ENCODE results near the gene CCNY.

CCNY gene

GRCh38 chr10:35331894-35332640 lies 4.2 kb upstream of the CCNY start:
- in situ Hi-C loops (cut with HindIII; ENCODE audit: low sequenced_read_pairs): no loop called here

GRCh38 chr10:35334297-35334696 lies 2.0 kb upstream of the CCNY start:
- in situ Hi-C loops (cut with HindIII; ENCODE audit: low sequenced_read_pairs): no loop called here

DNA sequence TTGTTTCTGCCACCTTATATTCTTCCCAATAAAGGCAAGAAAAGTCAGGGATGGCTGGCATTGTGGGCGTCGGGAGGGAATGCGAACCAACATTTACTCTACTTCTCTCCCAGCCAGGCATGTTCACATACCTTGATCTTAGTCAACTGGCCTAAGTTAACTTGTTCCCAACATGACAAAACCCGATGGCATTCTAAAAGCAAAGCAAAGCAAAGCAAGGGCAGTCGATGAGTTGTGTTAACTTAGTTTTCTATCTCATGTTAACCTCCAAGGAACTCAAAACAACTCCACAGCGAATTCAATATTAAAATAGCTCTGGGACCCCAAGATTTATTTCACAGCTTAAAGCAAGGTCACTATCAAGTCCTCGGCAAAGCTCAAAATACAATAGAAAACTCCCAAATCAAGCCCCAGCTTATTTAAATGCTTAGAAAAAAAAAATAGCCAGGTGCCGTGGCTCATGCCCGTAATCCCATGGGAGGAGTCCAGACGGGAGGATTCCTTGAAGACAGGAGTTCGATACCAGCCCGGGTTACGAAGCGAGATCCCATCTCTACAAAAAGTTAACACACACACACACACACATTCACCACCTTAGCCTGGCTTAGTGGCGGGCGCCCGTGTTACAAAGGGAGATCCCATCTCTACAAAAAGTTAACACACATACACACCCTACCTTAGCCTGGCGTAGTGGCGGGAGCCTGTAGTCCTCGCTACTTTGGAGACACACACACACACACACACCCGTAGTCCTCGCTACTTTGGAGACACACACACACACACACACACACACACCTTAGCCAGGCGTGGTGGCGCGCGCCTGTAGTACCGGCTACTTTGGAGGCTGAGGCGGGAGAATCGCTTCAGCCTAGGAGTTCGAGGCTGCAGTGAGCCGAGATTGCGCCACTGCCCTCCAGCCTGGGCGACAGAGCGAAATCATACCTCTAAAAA lies 901 bp upstream of the CCNY start:
- in situ Hi-C loops (cut with HindIII; ENCODE audit: low sequenced_read_pairs): no loop called here

DNA sequence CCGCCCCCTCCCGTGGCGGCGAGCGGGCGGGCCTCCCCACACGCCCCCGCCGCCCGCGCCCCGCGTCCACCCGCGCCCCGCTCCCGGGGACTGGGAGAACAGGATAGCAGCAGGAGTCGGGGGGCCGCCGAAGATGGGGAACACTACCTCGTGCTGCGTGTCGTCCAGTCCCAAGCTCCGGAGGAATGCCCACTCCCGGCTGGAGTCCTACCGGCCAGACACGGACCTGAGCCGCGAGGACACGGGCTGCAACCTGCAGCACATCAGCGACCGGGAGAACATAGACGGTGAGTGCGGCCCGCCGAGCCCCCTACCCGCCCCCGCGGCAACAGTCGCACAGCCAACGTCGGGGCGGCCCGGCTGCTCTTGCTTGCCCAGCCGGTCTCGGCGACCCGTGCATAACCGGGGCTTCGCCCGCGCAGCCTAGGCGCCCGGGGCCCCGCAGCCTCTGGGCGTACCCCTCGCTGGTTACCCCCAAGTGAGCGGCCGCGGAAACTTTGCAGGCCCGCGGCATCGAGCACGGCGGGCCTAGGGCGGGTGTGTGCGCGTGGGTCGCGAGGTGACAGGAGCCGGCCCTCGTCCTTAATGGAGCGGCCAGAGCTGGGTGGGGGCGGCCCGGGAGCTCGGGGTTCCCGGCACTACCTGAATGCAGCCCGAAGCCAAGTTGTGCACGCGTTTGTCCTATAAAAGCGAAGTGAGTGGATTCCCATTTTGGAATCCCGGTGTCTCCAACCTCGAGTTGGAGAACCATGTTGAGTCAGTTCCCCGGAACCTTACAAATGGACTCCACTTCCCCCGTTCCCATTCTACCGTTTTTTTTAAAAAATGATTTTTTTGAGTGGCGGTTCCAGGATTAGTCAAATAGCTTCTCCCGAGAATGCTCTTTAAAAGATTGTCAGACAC lies 863 bp downstream of the CCNY start:
- in situ Hi-C loops (cut with HindIII; ENCODE audit: low sequenced_read_pairs): no loop called here

- in situ Hi-C loops (cut with HindIII; ENCODE audit: low sequenced_read_pairs): no loop called here
Observed at GRCh38 chr10:35339942-35340341, 3.6 kb downstream of the CCNY start.

DNA sequence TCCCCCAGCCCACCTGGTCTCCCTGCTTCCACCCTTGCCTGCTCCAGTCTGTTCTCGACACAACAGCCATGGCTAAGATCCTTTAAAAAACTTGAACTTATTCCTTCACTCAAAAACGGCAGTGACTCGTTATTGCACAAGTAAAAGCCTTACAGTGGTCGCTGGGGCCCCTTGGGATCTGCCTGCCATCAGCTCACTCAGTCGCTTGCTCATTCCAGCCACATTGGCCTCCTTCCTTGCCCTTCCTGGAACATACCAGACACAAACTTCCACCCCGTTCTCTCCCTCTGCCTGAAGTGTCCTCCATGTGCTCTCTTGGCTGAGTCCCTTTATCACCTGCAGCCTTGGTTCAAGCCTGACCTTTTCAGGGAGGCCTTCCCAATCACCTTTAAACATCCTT lies 4.7 kb downstream of the CCNY start:
- in situ Hi-C loops (cut with HindIII; ENCODE audit: low sequenced_read_pairs): no loop called here

GRCh38 chr10:35341521-35341920 lies 5.2 kb downstream of the CCNY start:
- in situ Hi-C loops (cut with HindIII; ENCODE audit: low sequenced_read_pairs): no loop called here

DNA sequence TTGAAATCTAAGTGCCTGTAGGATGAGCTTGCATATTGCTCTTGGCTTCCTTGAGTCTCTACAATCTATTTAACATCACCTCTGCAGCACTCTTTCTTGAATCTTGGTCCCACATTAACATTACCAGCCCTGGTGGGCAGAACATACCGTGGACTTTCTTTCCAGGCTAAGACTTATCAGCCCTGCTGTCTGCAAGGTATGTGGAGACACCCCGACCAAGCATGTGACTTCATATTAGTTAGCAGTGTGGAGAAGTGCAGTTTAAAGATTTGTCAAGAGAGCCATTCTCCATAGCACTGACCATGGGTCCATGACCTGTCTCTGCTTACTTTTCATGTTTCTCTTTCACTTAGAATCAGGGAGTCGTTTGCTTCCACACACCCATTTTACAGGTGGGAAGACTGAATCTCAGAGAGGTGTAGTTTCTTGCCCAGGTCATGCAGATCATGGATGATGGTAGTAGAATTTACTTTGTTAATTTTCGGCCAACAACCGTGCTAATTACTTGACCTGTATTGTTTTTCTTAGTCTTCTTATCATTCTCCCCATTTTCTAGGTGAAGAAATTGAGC lies 6.0 kb downstream of the CCNY start:
- in situ Hi-C loops (cut with HindIII; ENCODE audit: low sequenced_read_pairs): no loop called here

GRCh38 chr10:35343739-35344138 lies 7.4 kb downstream of the CCNY start:
- in situ Hi-C loops (cut with HindIII; ENCODE audit: low sequenced_read_pairs): no loop called here

DNA sequence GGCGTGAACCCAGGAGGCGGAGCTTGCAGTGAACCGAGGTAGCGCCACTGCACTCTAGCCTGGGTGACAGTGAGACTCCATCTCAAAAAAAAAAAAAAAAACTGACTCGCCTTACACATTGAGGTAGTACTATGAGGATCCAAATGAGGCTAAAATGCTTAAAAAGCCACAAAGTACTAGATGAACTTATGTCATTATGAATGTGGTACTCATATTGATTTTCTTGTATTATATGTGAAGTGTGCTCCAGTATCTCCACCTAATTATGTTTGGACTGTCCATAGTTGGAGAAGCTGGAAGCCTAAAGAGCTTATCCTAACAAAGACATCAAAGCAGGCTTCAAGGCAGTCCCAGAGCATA lies 9.1 kb downstream of the CCNY start:
- in situ Hi-C loops (cut with HindIII; ENCODE audit: low sequenced_read_pairs): no loop called here

GRCh38 chr10:35346248-35346647 lies 9.9 kb downstream of the CCNY start:
- in situ Hi-C loops (cut with HindIII; ENCODE audit: low sequenced_read_pairs): no loop called here

DNA sequence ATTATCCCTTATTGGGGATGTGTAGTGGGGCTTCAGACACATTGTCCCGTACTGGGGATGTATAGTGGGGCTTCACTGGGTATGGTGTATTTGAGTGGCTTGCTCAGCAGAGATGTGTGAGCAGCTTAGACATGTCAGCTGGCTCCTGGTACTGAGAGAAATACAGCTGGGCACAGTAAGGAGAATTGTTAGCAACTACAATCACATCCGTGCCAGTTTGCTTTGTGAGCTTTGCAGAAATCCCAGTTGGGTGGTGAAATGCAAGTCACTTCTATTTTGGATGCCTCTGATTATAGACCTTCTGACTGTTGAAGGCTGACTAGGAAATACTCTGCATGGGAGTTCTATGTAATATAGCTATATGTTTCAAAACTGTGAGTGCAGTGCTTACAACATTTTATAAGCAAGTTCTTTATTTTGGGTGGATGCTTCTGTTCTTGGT lies 10.8 kb downstream of the CCNY start:
- in situ Hi-C loops (cut with HindIII; ENCODE audit: low sequenced_read_pairs): no loop called here

DNA sequence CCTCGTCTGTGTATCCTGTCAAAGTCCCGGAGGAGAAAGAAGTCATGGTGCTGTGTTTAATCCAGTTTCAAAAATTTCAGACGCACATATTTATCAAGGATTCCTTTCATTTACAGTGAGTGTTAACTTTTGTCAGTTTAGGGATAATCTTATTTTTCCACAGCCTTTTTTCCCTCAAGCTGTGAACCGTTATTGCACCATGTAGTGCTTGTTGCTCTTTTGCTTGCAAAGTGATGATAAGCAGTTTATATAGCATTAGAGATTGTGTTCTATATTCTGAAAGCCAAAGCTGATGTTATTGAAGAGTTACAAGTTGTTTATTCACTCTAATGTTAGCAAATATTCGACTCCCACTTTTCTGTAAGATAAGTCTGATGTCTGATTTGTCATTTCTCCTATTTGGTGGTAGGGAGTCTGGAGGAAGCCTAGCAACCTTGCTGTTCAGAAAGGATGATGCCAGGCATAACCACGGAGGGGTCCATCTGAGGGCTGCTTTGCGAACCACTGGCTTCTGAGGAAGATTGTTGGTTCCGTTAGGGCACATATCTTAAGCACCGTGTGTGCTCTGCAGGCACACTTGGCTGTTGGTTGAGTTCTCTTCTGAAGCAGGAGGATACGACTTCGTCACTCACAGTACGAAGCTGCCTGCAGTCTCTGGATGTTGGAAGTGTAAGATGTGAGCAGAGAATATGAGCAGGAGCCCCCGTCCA lies 11.7 kb downstream of the CCNY start:
- in situ Hi-C loops (cut with HindIII; ENCODE audit: low sequenced_read_pairs): no loop called here

- in situ Hi-C loops (cut with HindIII; ENCODE audit: low sequenced_read_pairs): no loop called here
Observed at GRCh38 chr10:35348609-35349388, 12.5 kb downstream of the CCNY start.

DNA sequence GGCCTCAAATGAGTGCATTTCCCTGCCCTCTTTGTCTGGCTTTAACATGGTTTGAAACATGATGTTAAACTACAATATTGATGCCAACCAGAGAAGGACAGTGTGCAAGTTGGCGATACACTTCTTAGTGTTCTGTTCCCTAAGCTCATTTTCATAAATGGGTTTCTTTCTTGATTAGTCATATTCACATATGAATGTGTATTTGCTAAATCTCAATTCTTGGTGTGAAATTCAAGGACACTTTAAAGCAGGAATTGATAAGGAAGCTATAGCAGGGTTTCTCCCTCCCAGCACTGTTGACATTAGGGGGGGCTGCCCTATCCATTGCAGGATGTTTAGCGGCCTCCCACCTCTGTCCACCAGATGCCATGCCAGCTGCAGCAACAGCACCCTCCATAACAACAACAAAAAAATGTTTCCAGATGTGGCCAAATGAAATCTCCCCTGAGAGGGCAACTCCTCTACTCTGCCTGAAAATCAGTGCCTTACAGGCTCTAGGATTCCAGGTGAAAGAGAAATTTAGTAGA lies 13.1 kb downstream of the CCNY start:
- in situ Hi-C loops (cut with HindIII; ENCODE audit: low sequenced_read_pairs): no loop called here

DNA sequence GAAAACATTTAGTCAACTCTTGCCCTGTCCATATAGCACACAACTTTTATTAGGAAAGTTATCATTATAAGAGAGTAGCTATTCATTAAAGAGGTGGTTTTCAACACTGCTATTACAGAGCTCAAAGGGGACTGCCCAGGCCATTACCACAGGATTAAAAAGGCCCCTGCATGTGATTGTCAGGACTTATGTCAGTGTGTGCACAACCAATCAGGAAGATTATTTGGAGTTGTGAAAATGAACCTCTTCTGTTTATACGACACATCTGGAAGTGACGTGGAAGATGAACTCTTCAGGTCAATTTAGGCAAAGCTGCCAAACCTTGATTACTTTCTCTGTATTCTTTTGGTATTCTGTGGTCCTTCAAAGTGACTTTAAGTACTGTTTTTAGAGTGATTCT lies 14.7 kb downstream of the CCNY start:
- in situ Hi-C loops (cut with HindIII; ENCODE audit: low sequenced_read_pairs): no loop called here

DNA sequence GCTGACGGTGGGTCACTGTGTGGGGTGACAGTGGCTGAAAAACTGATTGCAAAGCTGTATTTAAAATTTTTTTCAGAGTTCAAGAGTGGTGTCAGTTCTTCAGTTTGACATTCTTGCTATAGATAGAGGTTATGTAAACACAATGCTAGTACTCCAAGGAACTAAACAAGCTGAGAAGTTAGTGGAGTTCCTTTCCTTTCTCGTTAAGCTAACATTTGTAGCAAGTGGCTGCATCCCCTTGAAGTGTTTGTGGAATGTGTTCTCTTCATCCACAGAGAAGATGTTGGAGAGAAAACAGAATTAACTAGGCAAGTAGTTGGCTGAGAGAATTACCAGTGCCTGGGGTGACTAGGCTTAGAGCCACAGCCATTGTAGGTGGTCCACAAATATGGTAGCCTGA lies 15.8 kb downstream of the CCNY start:
- in situ Hi-C loops (cut with HindIII; ENCODE audit: low sequenced_read_pairs): no loop called here

GRCh38 chr10:35352512-35352911 lies 16.2 kb downstream of the CCNY start:
- in situ Hi-C loops (cut with HindIII; ENCODE audit: low sequenced_read_pairs): no loop called here

DNA sequence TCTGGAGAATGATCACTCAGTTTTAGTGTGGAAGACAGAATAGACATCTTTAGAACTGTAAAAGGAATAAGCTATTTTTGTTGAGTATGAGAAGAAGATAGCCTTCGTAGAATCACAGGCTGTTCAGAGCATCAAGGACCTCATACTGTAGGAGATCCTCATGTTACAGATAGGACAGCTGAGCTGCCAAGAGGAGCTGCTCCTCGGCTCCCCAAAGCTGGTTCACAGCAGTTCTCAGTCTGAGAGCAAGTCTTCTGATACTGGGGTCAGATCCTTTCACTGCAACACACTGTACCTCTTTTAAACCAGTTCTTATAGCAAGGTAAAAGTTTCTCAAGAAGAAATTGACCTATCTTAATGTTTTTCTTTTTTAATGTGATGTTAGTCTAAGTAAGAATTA lies 17.1 kb downstream of the CCNY start:
- in situ Hi-C loops (cut with HindIII; ENCODE audit: low sequenced_read_pairs): no loop called here
